G401.6 (cell line): Measurements from ENCODE around the gene PNMA8C.
"Not testable (repeated sequence)": the region's sequence is repeated elsewhere in the genome, so short reads cannot be mapped to it uniquely, and the experiment has no call there.

Source experiments
- FAIRE-seq: peaks from 2 replicates; lab custom pipeline; 2012; peaks lifted over from hg19 to GRCh38; lab: Jason Lieb, UNC

Gene PNMA8C

DNA sequence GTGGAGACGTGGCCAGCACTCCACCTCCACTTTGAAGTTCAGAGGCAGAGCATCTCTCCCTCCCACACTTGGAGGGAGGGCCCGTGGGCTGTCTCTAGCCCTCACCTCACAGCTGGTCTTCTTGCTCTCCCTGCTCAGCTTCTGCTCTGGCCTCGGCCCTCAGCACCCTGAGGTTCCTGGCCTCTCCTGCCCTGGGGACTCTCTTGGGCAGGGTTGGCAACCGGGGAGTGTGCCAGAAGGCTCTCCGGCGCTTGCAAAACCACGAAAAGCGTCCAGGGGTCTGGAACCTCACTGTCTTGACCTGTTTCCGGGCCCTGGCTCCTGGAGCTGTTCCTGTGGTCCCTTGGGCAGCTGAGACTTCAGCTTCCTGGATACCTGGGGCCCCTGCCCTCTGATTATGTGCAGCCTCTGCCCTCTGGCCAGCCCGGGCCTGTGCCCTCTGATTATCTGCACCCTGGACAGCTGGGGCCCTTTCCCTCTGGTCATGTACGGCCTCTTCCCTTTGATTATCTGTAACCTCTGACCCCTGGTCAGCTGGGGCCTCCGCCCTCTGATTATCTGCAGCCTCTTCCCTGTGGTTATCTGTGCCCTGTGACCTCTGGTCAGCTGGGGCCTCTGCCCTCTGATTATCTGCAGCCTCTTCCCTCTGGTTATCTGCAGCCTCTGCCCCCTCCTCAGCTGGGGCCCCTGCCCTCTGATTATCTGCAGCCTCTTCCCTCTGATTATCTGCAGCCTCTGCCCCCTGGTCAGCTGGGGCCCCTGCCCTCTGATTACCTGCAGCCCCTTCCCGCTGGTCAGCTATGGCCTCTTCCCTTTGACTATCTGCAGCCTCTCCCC lies 17.4 kb downstream of the PNMA8C start:
- FAIRE-seq = no peak

- no peak for FAIRE-seq
These were observed 18.3 kb downstream of the PNMA8C start for GRCh38 chr19:46410205-46411087.

GRCh38 chr19:46409191-46409590 lies 19.5 kb downstream of the PNMA8C start:
- no peak for FAIRE-seq

DNA sequence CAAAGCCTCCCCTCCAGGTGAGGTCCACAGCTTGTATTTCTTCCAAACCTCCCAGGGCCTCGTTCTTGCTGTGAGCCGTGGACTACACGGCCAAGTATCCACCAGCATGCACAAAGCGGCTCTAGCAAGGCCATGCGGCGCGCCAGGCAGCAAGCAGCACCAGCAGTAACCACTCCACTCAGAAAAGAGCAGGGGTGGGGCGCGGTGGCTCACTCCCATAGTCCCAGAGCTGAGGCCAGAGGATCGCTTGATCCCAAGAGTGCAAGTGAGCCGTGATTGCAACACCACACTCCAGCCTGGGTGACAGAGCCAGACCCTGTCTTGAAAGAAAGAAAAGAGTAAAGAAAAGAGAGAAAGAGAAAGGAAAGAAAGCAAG lies 20.1 kb downstream of the PNMA8C start:
- FAIRE-seq = no peak

DNA sequence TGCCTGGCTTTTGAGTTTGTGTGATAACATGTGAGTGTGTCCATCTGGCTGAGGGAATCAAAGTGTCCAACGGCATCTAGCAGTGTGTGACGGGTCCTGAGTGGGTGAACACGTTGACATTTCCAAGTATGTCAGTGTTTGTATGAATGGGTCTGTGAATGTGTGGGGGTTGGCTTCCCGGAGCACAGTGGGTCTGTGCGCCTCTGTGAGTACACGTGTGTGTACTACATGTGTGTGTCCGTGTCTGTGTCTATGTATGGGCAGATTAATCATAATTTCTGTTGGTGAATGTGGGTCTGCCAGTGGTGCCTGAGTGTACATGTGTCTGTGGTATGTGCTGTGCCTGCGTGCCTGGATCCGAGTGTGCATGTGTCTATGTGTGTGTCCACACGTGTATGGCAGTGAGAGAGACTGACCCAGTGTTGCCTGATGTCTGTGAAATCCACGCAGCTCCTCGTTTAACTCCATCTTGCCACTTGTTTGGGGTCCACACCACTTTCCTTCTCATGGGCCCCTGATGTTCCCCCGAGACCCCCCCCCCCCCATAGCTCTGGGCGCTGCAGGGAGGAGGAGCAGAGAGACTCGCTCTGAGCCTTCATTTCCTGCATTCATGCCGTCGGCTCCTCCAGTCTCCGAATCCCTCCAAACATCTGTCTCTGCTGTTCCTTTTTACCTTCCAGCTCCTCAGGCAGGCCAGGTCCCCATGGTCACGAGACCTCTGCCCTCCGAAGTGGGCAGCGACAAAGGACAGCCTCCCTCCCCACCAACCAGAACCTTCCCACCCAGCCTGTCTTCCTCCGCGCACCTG lies 20.7 kb downstream of the PNMA8C start:
- no peak for FAIRE-seq

GRCh38 chr19:46406976-46407375 lies 21.8 kb downstream of the PNMA8C start:
- FAIRE-seq = no peak

DNA sequence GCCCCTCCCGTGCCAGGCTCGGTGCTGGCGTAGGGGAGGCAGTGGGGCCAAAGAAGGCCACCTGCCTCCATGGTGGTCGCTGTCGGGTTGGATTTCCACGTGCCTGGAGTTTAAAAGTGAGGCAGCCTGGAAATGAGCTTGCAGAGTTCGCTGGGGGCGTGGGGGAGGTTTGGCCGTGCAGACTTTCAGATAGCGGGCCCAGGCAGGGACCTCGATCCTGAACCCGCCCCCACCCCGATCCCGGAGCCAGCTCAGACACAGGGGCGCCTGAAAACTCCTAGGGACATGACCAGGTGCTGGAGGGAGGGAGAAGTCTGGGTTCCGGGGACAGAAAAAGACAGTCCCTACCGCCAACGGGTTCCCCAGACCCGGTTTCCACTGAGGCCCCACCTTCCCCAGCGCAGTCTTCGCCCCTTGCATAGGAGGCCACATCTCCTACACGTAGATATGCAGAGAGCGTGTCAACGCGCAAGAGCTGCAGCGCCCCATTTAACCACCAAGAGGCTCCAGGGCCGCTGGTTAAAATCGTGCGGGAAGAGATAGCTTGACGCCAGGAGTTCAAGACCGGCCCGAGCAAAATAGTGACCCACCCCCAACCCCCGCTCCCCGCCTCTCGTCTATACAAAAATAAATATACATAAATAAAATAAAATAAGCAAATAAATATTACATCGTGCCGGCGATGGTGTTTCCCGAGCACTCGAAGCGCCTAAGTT lies 23.8 kb downstream of the PNMA8C start:
- no peak for FAIRE-seq

GRCh38 chr19:46404055-46404752 lies 24.5 kb downstream of the PNMA8C start:
- no peak for FAIRE-seq

GRCh38 chr19:46402725-46403124 lies 26.0 kb downstream of the PNMA8C start:
- FAIRE-seq = no peak

- FAIRE-seq = not testable (repeated sequence)
These were observed 30.8 kb downstream of the PNMA8C start for GRCh38 chr19:46397801-46398479.

- FAIRE-seq = no peak
These were observed 34.3 kb downstream of the PNMA8C start for GRCh38 chr19:46394402-46394797.

DNA sequence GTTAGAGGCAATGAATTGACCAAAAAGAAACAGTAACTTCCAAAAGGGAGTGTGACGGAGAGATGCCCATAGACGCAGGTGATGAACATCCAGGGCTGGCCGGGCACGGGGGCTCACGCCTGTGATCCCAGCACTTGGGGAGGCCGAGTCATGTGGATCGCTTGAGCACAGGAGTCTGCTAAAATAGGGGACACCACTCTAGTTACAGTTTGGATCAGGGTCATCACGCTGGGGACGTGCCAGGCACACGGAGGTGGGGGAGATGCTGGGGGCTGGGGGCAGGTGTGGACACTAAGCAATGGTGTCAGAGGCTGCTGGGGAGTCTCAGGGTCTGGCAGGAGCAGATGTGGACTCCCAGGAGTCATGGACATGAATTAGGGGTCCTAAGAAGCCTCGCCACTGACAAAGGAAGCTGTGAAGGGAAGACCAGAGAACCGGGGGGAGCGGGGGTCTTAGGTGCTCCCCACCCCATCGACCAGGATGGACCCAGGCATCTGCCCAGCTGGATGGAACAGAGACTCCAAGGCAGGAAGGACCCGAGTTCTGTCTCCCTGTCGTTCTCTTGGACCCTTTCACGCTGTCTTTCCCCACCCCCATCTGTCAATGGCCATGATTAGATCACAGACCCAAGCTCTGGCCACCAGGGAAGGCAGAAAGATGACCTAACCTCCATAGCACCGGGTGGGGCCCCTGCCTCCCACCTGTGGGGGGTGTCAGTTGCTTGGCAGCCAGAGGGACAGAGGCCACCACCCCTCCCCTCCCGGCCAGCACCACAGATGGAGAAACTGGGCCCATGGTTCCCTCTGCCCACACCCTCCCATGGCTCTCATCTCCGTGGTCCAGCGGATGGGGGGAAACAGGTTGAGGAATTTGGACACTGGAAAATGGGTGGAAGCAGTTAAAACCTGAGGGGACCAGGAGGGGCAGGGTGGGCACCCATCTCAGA lies 35.0 kb downstream of the PNMA8C start:
- FAIRE-seq = no peak

GRCh38 chr19:46392837-46393236 lies 35.9 kb downstream of the PNMA8C start:
- no peak for FAIRE-seq

- no peak for FAIRE-seq
These were observed 36.4 kb downstream of the PNMA8C start for GRCh38 chr19:46392252-46392801.

DNA sequence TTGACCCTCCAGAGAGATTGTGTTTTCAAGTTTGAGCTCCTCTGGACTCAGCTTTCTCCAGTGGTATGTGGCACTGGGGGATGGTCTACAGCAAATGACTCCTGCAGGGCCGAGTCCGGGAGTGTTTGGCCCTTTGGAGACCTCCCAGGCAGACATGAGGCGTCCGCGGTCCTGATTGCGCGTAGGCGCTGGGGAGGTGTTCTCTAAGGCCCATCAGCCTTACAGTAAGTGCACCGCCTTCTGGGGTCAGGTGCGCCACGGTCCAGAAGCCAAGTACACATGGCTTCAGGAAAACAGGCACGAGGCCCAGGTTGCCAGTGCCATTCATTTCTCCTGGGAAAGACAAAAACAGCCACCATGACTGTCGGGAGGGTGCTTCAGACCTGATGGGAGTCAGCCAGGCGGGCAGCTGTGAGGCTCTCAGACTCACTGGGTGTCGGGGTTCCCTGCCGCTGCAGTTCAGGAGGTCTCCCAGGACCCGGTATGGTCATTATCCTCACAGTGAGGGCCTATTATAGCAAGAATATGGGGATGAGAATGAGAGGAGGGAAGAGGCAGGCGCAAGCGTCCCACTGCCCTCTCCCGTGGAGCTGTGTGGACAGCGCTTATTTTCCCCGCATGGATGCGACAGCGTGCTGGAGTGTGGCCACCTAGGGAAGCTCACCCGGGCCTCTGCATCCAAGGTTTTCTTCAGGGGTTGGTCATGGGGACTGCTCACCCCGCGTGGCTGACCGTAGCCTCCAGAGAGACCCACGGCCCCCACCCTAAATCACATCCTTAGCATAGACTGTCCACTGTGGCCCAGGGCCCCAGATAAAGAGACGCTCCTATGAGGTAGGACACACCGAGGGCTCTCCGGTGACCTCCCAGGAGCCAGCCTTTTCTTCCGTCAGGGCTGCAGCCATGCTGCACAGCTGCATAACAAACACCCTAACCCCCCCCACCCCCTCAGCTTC lies 37.2 kb downstream of the PNMA8C start:
- no peak for FAIRE-seq

DNA sequence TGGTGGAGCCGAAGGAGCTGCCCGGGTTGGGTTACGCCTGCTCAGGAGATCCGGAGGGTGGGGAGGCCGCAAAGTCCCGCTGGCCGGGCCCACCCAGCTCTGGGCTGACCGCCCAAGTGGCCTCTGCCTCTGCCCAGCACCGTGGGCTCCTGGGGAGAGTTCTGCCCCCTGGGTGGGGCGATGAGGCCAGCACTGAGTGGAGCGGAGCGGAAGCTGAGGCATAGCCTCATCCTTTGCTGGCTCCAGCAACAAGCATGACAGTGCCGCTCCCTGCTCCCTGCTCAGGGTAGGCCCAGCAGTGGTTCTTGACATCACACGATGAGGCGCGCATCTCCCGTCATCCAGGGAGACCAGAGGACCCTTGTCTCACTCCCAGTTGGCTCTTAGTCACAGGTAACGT lies 37.9 kb downstream of the PNMA8C start:
- no peak for FAIRE-seq

DNA sequence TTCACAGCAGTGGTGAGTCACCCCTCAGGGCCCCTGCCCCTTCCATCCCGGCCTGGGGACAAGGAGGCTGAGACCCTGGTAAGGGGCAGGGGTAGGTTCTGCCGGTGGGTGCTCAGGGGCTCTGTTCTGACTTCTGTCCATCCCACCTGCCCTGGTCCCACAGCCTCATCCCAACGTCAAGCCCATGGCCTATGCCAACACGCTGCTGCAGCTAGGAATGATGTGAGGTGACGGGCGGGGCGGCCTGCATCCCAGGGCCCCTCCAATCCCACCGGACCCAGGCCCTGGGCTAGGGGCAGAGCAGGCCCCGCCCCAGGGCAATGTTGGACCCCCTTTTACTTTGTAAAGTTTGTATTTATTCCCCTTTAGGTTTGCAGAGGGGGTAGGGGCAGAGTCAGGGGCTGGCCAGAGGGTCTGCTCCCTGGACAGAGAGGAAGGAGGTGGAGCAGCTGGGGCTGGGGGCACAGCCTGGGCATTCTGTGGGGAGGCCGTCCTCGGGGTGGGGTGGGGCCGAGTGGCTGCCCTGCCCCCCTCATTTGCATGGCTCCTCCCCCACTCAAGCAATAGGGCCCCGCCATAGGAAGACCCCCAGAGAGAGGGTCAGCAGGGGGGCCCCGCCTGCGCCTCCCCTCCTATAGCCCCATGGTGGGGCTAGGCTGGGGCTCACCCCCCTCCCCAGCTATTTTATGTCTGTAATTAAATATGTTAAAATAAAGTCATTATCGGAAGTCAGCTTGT lies 38.4 kb downstream of the PNMA8C start:
- FAIRE-seq = no peak
